ENCODE results near the gene AATK.

AATK gene

GRCh38 chr17:81181811-81182185 is 15.8 kb upstream of the AATK start:
- FAIRE-seq, result no peak

- FAIRE-seq, result no peak
Measured at GRCh38 chr17:81180836-81181810, 15.1 kb upstream of the AATK start.

GRCh38 chr17:81179861-81180260 is 13.8 kb upstream of the AATK start:
- FAIRE-seq, result no peak

GRCh38 chr17:81179220-81179619 is 13.2 kb upstream of the AATK start:
- no peak for FAIRE-seq

GRCh38 chr17:81178136-81179091 is 12.4 kb upstream of the AATK start:
- FAIRE-seq, result no peak

GRCh38 chr17:81176666-81177065 is 10.6 kb upstream of the AATK start:
- no peak for FAIRE-seq

- no peak for FAIRE-seq
Measured at GRCh38 chr17:81173762-81174155, 7.7 kb upstream of the AATK start.

GRCh38 chr17:81173052-81173761 is 7.2 kb upstream of the AATK start:
- FAIRE-seq, result no peak

- no peak for FAIRE-seq
Measured at GRCh38 chr17:81171941-81172340, 5.9 kb upstream of the AATK start.

- FAIRE-seq, result no peak
Measured at GRCh38 chr17:81170727-81171494, 4.9 kb upstream of the AATK start.

- no peak for FAIRE-seq
Measured at GRCh38 chr17:81169870-81170309, 3.9 kb upstream of the AATK start.

GRCh38 chr17:81167638-81168037 is 1.6 kb upstream of the AATK start:
- no peak for FAIRE-seq

GRCh38 chr17:81167194-81167524 is 1.1 kb upstream of the AATK start:
- no peak for FAIRE-seq

- FAIRE-seq, result no peak
Measured at GRCh38 chr17:81165246-81166032, 582 bp downstream of the AATK start, which contains the start of gene PVALEF. PVALEF (plus strand) TSS chr17:81165507; CDS start chr17:81181227, 15,720 bp downstream.

GRCh38 chr17:81164371-81165245 is 1.4 kb downstream of the AATK start:
- FAIRE-seq, result no peak

GRCh38 chr17:81163703-81164370 is 2.2 kb downstream of the AATK start:
- FAIRE-seq, result no peak

GRCh38 chr17:81163051-81163695 is 2.8 kb downstream of the AATK start:
- no peak for FAIRE-seq

GRCh38 chr17:81162491-81162890 is 3.5 kb downstream of the AATK start:
- FAIRE-seq, result no peak

- FAIRE-seq, result no peak
Measured at GRCh38 chr17:81161972-81162371, 4.0 kb downstream of the AATK start.

Measured in A204.1 (cell line).